ENCODE data around the gene SREK1. TPM values are rescaled to one million over a fixed set of nuclear protein-coding genes. Genes with fewer than 3 reads are reported as not detected.

SREK1 gene
- total RNA-seq, 4 donors from 2014 or later: 87.9 to 130 (median 93.0) TPM

- TF ChIP-seq, protein P1, sequence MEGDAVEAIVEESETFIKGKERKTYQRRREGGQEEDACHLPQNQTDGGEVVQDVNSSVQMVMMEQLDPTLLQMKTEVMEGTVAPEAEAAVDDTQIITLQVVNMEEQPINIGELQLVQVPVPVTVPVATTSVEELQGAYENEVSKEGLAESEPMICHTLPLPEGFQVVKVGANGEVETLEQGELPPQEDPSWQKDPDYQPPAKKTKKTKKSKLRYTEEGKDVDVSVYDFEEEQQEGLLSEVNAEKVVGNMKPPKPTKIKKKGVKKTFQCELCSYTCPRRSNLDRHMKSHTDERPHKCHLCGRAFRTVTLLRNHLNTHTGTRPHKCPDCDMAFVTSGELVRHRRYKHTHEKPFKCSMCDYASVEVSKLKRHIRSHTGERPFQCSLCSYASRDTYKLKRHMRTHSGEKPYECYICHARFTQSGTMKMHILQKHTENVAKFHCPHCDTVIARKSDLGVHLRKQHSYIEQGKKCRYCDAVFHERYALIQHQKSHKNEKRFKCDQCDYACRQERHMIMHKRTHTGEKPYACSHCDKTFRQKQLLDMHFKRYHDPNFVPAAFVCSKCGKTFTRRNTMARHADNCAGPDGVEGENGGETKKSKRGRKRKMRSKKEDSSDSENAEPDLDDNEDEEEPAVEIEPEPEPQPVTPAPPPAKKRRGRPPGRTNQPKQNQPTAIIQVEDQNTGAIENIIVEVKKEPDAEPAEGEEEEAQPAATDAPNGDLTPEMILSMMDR (IDR thresholded peaks at IDR 0.05; ENCODE audit: low read depth): no peak
Measured at GRCh38 chr5:66168226-66168625, 24.1 kb downstream of the SREK1 start.

- TF ChIP-seq, protein P1 (IDR thresholded peaks at IDR 0.05; ENCODE audit: low read depth): no peak
Measured at GRCh38 chr5:66169534-66169933, 25.4 kb downstream of the SREK1 start.

DNA sequence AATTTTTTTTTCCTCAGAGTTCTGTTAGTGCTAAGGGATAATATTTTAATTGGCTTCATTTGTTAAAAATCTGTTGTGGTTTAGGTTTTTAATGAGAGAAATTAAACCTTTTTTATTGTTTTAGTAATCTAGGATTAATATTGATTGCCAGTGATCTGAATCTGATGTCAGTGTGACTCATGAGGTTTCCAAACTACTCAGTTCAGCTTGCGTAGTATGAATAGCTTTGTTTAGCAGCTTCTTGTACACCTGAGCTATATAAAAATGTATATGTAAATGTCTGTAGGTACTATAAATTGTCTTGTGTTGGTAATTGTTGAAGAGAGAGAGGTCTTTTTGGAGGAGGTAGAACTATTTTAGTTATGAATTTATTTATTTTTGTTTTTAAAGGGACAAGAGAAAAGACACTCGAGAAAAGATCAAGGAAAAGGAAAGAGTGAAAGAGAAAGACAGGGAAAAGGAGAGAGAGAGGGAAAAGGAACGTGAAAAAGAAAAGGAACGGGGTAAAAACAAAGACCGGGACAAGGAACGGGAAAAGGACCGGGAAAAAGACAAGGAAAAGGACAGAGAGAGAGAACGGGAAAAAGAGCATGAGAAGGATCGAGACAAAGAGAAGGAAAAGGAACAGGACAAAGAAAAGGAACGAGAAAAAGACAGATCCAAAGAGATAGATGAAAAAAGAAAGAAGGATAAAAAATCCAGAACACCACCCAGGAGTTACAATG lies 26.3 kb downstream of the SREK1 start:
- TF ChIP-seq, protein P1 (IDR thresholded peaks at IDR 0.05; ENCODE audit: low read depth): no peak

GRCh38 chr5:66171349-66172344 lies 27.5 kb downstream of the SREK1 start:
- TF ChIP-seq, protein P1 (IDR thresholded peaks at IDR 0.05; ENCODE audit: low read depth): no peak

DNA sequence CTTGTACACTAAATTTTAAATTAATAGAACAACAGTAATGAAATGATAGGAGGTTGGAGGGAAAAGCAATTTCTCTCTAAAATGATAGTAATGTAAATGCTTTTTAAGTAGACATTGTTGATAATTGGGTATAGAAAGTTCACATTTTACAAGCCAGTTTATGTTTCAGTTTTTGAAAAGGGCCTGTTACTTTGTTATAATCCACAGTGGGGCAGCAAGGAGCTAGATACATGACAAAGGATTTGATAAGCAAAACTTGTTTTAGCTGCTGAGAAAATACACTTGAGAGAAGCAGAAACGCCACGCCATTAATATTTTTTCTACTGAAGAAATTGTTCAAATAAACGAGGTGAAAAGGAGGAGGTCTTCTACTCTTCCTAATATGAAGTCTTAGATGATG lies 30.2 kb downstream of the SREK1 start:
- TF ChIP-seq, protein P1 (IDR thresholded peaks at IDR 0.05; ENCODE audit: low read depth): no peak

- TF ChIP-seq, protein P1 (IDR thresholded peaks at IDR 0.05; ENCODE audit: low read depth): no peak
Measured at GRCh38 chr5:66178799-66179198, 34.7 kb downstream of the SREK1 start.
